HL-60 (cell line): ENCODE data around the gene UBAP2.
"Not testable (repeated sequence)": the region's sequence is repeated elsewhere in the genome, so short reads cannot be mapped to it uniquely, and the experiment has no call there.

Source experiments
- DNase-seq, 2 experiments: peaks; one replicate each; pipeline ENCODE4 v3.0.0-alpha.2; 2010 to 2020; ENCODE audit warnings: low read depth in 1 of 2, low spot score in 1 of 2
- H3K27ac ChIP-seq: fragments of 250-450 bp; sonication (Bioruptor Pico); replicated peaks from 2 replicates; pipeline ENCODE4 v1.5.1; 2020; ENCODE audit warnings: mild to moderate bottlenecking, moderate library complexity
- H3K27me3 ChIP-seq: fragments of 250-450 bp; sonication (Bioruptor Pico); 2 replicates; pipeline ENCODE4 v1.5.1; 2021; ENCODE audit warnings: mild to moderate bottlenecking, moderate library complexity; ENCODE audit not compliant: insufficient read depth, poor library complexity, severe bottlenecking
- H3K4me3 ChIP-seq: replicated peaks from 2 replicates; pipeline ENCODE4 v1.5.1; 2011; ENCODE audit warnings: mild to moderate bottlenecking, control low read depth, low read length; ENCODE audit not compliant: insufficient read depth
- CTCF ChIP-seq: IDR thresholded peaks from one replicate; pipeline ENCODE4 v1.5.1; 2011; ENCODE audit warnings: low read length, control low read depth, inconsistent platforms; ENCODE audit not compliant: insufficient read depth
- GABPA ChIP-seq: IDR thresholded peaks from 2 replicates; pipeline ENCODE4 v1.6.1; 2012; ENCODE audit warnings: low read depth
- POLR2AphosphoS5 ChIP-seq: IDR thresholded peaks from 2 replicates; pipeline ENCODE4 v1.6.1; 2012; ENCODE audit warnings: low read depth
- SPI1 ChIP-seq: IDR thresholded peaks from 2 replicates; pipeline ENCODE4 v1.6.1; 2012; ENCODE audit warnings: low read depth, mild to moderate bottlenecking, borderline replicate concordance
- TF ChIP-seq, protein P1 (sequence below): IDR thresholded peaks from 2 replicates; pipeline ENCODE4 v1.6.1; 2012; ENCODE audit warnings: low read depth; ENCODE audit not compliant: insufficient replicate concordance

Gene UBAP2

GRCh38 chr9:34047864-34048726 is 592 bp downstream of the UBAP2 start:
- Histone ChIP-seq H3K4me3 (peak overlapping the region; percentile 88), H3K27ac (peak overlapping the region; percentile 98), H3K27me3 (no peaks in the 10 kb centered on the region)
- DNase-seq, result peak in 1 of 2 experiments; percentile 77
- TF ChIP-seq, protein P1, sequence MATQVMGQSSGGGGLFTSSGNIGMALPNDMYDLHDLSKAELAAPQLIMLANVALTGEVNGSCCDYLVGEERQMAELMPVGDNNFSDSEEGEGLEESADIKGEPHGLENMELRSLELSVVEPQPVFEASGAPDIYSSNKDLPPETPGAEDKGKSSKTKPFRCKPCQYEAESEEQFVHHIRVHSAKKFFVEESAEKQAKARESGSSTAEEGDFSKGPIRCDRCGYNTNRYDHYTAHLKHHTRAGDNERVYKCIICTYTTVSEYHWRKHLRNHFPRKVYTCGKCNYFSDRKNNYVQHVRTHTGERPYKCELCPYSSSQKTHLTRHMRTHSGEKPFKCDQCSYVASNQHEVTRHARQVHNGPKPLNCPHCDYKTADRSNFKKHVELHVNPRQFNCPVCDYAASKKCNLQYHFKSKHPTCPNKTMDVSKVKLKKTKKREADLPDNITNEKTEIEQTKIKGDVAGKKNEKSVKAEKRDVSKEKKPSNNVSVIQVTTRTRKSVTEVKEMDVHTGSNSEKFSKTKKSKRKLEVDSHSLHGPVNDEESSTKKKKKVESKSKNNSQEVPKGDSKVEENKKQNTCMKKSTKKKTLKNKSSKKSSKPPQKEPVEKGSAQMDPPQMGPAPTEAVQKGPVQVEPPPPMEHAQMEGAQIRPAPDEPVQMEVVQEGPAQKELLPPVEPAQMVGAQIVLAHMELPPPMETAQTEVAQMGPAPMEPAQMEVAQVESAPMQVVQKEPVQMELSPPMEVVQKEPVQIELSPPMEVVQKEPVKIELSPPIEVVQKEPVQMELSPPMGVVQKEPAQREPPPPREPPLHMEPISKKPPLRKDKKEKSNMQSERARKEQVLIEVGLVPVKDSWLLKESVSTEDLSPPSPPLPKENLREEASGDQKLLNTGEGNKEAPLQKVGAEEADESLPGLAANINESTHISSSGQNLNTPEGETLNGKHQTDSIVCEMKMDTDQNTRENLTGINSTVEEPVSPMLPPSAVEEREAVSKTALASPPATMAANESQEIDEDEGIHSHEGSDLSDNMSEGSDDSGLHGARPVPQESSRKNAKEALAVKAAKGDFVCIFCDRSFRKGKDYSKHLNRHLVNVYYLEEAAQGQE, result no peak
- TF ChIP-seq SPI1 (peak; percentile 9; the same call in 1 of the 2 replicates), POLR2AphosphoS5 (no peak), CTCF (no peak), GABPA (peak; percentile 68; the same call in 1 of the 2 replicates)

DNA sequence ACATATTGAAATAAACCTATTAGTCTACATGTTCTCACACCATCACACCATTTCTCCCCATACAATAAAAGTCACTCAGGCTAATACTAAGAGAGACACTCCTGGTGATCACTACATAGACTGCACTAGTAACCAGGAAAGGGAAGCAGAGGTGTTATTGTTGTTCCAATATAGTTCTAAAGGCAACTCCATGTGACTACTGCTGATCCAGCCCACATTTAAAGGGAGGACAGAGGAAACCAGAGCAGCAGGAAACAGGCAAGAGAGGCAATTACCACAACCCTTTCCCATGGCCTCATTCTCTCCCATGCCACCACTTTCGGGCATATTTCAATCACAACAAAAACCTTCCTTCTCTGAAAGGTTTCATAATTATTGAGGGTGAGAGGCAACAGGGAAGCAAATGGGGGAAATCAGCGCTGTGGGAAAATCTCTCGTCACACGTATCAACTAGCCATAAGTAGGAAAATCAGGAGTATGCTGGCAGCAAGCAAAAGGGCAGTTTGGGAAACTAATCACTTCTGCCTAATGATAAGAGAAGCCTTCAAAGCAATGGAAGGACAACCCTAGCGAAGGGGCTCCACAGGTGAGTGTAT is 1.8 kb downstream of the UBAP2 start:
- no peaks in the 10 kb centered on the region for H3K27me3 ChIP-seq
- DNase-seq, result peak; percentile 48
- H3K27ac ChIP-seq, result no peak overlapping the region; the same call in 1 of the 2 replicates
- no peak for TF ChIP-seq POLR2AphosphoS5
- TF ChIP-seq SPI1, result no peak
- no peak for TF ChIP-seq GABPA
- TF ChIP-seq, protein P1, result no peak
- no peak for TF ChIP-seq CTCF
- peak overlapping the region; percentile 88 for H3K4me3 ChIP-seq

- no peak for DNase-seq
- TF ChIP-seq GABPA (no peak), SPI1 (no peak), CTCF (no peak), POLR2AphosphoS5 (no peak)
- TF ChIP-seq, protein P1, result no peak
- no peaks in the 10 kb centered on the region for H3K27me3 ChIP-seq
- no peak overlapping the region for H3K4me3 ChIP-seq
- no peak overlapping the region for H3K27ac ChIP-seq
Observed at GRCh38 chr9:34045903-34046302, 2.8 kb downstream of the UBAP2 start.

DNA sequence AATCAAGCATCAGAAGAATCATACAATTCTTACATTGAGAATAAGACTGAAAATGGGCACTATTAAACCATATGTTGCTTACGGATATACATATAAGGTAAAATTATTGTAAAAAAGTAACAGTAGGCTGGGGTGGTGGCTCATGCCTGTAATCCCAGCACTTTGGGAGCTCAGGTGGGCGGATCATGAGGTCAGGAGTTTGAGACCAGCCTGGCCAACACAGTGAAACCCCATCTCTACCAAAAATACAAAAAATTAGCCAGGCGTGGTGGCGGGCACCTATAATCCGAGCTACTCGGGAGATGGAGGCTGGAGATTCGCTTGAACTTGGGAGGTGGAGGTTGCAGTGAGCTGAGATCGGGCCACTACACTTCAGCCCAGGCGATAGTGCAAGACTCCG is 6.6 kb downstream of the UBAP2 start:
- H3K27me3 ChIP-seq, DNase-seq, H3K4me3 ChIP-seq: not testable (repeated sequence)

GRCh38 chr9:34038851-34039250 is 9.8 kb downstream of the UBAP2 start:
- H3K27ac ChIP-seq, DNase-seq, H3K27me3 ChIP-seq: not testable (repeated sequence)

More for the DNA sequence above, 6.6 kb downstream of the UBAP2 start:
- not testable (repeated sequence) for H3K27ac ChIP-seq

More at GRCh38 chr9:34038851-34039250, 9.8 kb downstream of the UBAP2 start:
- not testable (repeated sequence) for H3K4me3 ChIP-seq
